Measurements from ENCODE around the gene TMEM44.
"Not testable (repeated sequence)": the region's sequence is repeated elsewhere in the genome, so short reads cannot be mapped to it uniquely, and the experiment has no call there.

The TMEM44 gene

GRCh38 chr3:194554473-194555123 is 78.6 kb downstream of the TMEM44 start:
- no peak for DNase-seq (ENCODE audit: low read depth)

GRCh38 chr3:194552327-194552949 is 80.8 kb downstream of the TMEM44 start:
- no peak for DNase-seq (ENCODE audit: low read depth)

GRCh38 chr3:194549853-194550252 is 83.4 kb downstream of the TMEM44 start:
- no peak for DNase-seq (ENCODE audit: low read depth)

- no peak for DNase-seq (ENCODE audit: low read depth)
These were observed 84.6 kb downstream of the TMEM44 start for GRCh38 chr3:194548346-194549321.

- no peak for DNase-seq (ENCODE audit: low read depth)
These were observed 86.2 kb downstream of the TMEM44 start for GRCh38 chr3:194547042-194547441.

- not testable (repeated sequence) for DNase-seq (ENCODE audit: low read depth)
These were observed 87.7 kb downstream of the TMEM44 start for GRCh38 chr3:194545538-194545937.

GRCh38 chr3:194543550-194543949 is 89.7 kb downstream of the TMEM44 start:
- DNase-seq (ENCODE audit: low read depth): no peak

- no peak for DNase-seq (ENCODE audit: low read depth)
These were observed 91.7 kb downstream of the TMEM44 start for GRCh38 chr3:194541483-194541882.

- DNase-seq (ENCODE audit: low read depth): no peak
These were observed 92.8 kb downstream of the TMEM44 start for GRCh38 chr3:194540274-194540905.

- DNase-seq (ENCODE audit: low read depth): no peak
These were observed 93.7 kb downstream of the TMEM44 start for GRCh38 chr3:194539498-194539897.

GRCh38 chr3:194537732-194538247 is 95.4 kb downstream of the TMEM44 start:
- DNase-seq (ENCODE audit: low read depth): no peak

Data from stimulated activated CD8-positive, alpha-beta memory T cell treated with anti-CD3 and anti-CD28 coated beads, Interleukin-12 subunit alpha, Interleukin-12 subunit beta, amount 100 ng/mL, for 4 hours (primary cell).